Eye (tissue), 1 donor: ENCODE results near the gene C1orf167.

Experiments used
- DNase-seq: peaks from one replicate; pipeline ENCODE4 v3.0.0-alpha.2; 2015

C1orf167 gene, protein sequence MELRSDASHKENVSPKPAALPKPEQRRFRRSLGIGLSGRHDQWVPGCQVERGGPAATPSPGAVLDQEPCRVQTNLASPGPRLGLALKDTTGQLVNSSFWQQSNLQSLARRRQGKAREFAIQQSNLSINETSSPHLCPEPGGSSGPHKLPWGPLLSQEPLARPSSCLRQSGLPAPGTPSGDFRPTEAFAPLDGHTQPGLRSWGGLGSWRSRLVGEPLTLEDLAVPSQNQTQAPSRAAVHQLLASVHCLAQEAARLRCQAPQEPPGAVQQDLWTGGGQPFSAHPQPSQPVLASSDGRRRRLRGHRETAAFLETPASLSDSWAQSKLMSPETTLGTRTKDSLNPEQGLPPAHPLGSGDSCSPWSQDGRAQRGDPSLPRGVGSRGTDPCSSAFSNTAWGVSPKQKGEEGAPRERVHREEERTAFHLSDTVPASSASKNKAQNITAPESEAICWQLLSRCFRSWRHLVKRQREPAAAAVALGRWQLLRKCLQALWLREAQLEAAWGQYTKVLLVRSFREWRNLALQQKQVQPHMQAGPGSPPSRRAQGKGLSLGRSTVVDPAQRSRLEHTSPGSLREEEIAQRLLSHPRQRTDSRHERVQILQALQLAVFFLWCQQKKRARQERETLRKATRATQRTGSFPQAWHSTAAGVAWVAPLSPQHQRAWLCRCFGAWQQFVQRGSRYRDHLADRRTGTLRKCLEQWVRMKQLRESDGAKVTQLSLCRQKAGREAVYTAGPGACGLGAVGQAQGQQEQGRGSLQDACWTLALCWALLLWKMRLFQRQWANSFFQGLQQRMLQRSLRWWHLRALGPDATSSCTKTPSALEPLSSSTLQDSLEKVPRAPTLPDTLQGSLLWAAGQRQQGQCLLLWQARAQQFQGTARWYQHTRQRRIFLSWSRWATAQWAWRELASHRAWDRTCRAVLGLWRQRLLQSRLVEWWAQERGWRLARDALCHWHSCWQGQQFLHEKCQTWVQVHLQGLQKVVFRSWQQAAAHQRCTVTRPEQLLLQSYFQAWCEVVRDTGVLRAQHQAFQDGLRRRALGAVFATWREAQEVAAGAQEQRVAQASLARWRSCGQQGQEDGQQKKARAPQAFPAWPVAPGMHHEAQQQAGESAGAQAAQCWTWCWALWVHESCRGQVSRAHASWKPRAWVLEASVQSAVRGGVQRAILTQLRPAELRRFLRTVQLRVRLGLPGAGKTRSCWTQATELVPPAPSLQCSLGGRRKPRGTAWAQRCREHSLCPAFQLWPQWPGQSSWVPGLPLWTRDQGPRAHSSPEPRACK (N-terminal part only)

DNA sequence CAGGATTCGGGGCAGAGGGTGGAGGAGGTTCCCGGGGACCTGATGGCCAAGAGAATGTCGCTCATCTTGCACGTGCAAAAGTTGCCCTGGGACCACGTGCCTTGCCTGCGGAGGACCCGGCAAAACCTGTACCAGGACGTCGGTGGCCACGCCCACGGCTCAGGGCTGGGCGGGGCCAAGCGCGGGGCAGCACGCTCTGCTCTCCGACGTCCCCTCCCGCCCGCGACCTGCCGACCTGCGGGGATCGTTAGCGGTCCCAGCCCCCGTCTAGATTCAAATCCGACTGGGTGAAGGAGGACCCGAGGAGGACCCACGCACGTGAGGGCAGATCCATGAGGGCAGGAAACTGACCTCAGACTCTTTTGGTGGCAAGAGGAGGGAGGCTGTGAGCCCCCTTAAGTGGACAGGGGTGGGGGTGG is at the start of gene C1orf167:
Gene C1orf167 (plus strand): TSS at position 206 of the 419 bp plus-strand sequence. CDS start 2,208 bp downstream, outside the sequence.
- peak; percentile 32 for DNase-seq

DNA sequence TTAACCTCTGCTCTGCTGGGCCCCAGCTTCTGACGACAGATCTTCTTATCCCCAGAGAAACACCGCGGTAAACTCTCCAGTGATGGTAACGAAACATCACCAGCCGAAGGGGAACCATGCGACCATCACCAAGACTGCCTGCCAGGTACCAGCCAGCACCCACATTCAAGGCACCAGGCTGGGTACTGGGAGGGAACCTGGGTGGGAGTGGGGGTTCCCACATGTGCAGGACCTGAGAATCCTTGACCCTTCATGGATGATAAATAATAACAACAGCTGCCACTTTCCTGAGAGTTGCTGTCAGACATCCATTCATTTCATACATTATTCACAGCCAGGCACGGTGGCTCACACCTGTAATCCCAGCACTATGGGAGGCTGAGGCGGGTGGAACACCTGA is 49.7 kb upstream of the C1orf167 start:
- no peak for DNase-seq

DNA sequence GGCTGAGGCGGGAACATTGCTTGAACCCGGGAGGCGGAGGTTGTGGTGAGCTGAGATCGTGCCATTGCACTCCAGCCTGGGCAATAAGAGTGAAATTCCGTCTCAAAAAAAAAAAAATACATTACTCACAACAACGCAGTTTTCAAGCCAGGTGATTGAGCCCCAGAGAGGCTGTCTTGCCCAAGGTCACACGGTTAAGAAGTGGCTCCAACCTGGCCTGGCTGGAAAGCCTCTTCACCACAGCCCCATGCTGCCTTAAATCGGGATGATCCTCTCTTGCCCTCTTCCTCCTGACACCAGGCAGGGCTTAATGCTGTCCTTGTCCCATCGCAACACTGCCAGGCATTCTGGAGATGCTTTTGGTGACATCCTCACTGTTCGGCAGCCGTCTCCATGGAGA is 48.9 kb upstream of the C1orf167 start:
- DNase-seq: no peak

DNA sequence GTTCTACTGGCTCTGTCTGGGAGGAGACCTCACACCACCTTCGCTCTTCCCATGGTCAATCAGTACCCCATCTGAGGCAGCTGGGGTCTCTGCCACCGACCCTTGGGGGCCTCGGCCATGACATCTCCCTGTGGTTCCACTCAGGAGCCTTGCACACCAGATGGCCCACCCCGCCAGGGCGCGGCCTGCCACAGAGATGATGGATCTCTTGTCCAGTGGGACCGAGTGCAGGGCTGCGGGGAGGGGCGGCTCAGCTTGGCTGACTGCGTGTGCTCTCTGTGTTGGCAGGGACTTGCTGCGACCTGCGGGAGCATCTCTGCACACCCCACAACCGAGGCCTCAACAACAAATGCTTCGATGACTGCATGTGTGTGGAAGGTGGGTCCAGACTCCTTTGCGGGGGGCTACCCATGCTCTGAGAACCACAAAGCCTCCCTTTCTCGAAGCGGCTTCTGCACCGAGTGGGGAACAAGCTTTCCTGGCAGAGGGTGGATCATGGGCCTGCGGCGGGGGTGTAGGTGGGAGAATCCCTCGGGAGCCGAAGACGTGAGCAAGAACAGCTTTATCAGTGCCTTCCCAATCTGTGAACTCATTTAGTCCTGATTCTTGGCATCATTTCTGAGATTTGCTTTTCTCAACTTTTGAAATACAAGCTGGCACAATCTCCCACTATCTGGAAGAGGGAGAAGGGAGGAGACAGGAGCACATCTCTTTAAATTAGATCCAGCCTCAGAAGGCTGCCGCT is 47.0 kb upstream of the C1orf167 start:
- peak; percentile 38 for DNase-seq

DNA sequence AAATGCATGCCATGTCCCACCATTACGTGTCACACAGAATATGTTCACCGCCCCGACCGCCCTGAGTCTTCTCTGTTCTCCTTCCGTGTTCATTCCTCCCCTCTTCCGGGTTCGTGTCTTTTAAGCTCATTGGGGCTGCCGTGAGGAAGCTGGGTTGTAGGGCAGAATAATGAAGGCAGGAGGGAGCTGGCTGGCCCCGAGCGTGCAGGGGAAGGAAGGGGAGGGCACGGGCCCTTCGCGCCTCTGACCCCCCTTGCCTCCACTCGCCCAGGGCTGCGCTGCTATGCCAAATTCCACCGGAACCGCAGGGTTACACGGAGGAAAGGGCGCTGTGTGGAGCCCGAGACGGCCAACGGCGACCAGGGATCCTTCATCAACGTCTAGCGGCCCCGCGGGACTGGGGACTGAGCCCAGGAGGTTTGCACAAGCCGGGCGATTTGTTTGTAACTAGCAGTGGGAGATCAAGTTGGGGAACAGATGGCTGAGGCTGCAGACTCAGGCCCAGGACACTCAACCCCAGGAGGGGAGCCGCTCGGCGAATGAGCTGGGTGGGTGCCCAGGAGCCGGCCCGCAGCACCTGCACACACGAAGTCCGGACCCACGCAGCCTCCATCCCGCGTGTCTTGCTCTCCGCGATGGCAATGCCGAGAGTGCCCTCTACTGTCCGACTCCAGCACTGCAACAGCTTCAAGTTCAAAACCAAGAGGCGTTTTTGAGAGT is 42.5 kb upstream of the C1orf167 start:
- peak; percentile 89 for DNase-seq

DNA sequence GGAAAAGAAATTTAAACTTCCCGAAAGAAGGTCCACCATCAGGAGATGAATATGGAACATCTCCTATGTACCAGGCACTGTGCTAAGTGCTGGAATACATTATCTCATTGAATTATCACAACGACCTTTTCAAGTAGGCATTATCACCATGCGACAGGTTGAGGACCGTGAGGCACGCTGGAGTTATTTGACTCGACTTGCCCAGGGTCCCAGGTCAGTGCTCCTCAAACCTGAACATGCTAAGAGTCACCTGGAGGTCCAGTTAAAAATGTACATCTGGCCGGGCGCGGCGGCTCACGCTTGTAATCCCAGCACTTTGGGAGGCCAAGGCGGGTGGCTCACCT is 42.0 kb upstream of the C1orf167 start:
- DNase-seq: no peak

DNA sequence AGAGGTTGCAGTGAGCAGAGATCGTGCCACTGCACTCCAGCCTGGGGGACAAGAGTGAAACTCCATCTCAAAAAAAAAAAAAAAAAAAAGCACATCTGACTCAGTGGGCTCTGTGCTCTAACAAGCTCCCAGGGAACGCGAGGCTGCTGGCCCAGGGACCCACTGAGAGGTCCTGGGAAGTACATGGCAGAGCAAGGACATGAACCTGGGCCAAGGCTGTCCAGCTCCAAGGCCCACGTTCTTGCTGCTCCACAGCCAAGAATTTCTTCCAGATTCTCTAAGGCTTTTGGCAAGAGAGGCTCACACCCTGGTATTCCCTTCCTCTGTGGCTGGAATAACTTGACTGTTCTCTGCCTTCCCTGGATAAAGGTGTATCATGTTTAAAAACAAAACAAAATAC is 41.5 kb upstream of the C1orf167 start:
- DNase-seq: no peak

DNA sequence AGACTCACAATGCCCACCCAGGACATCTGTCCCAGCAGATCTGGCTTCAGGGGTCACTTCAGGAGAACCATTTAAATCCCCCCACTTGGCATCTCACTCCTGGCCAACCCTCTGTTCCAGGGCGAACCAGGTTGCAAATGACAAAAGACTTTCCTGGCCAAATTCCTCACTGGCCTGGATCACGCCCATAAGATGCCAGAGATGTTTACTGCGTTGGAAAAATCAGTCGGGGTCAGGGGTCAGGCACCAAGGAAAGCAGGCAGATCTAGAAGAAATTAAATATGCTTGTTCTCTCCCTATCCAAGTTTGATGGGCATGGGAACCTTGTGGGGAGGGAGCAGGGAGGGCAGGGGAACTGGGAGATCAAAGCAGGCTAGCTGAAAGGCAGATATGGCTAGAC is 40.7 kb upstream of the C1orf167 start:
- no peak for DNase-seq

DNA sequence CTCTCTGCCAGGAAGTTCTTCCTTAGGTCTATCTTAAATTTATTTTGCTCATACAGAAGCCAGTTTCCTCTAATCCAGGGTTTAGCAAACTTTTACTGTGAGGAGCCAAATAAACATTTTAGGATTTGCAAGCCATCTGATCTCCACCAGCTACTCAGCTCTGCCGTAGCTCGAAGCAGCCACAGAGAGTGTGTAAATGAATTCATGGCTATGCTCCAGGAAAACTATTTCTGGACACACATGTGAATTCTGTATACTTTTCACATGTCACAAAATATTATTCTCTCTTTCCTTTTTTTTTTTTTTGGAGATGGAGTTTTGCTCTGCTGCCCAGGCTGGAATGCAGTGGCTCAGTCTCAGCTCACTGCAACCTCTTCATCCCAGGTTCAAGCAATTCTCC is 39.5 kb upstream of the C1orf167 start:
- no peak for DNase-seq

DNA sequence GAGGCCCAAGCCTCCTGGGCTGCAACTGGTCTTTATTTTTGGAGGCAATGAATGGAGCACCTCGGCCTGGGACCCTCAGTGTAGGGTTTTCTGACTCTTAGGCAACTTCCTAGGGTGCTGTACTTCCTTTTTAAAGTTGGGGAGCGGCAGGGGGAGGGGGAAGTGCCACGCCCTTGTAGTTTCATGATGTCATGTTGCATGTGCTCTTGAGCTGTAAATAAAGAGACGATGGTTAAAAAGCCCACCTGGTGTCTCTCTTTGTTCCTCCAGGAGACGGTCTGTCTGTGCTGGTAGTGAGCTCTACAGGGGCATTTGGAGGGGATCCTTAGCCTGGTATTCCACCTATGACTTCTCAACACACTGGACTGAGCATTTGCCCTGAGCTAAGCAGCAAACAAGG is 36.4 kb upstream of the C1orf167 start:
- DNase-seq: no peak

DNA sequence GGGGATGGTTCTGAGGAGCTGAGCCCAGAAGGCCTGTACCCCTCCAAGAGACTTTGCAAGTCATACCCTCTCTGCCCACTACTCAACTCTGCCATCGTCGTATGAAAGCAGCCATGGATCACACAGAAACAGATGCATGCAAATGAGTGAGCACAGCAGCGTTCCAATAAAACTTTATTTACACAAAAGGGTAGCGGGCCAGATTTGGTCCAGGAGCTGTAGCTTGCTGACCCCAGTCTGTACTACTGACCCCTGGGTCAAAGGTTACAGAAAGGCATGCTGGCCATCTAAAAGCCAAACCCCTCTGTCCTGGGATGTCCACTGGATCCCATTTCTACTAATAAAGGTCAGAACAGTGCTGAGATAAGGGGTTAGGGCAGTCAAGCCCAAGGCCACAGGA is 34.9 kb upstream of the C1orf167 start:
- DNase-seq: no peak

DNA sequence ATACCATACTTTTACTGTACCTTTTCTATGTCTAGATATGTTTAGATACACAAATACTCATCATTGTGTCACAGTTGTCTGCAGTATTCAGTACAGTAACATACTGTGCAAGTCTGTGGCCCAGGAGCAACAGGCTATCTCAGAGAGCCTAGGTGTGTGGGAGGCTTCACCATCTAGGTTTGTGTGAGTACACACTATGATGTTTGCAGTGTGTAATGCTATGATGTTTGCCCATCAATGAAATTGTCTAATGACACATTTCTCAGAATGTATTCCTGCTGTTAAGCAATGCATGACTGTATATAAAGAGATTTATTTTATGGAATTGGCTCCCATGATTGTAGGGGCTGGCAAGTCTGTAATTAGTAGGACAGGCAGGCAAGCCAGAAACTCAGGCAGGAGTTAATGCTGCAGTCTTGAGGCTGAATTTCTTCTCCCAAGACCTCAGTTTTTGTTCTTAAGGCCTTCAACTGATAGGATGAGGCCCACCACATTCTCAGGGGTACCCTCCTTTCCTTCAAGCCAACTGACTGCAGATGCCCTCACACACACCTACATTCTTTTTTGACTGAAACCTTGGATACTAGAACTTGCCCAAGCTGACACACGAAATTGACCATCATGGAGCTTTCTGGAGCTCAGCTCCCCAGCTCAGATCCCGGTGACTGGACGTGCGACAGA is 33.7 kb upstream of the C1orf167 start:
- DNase-seq: no peak

DNA sequence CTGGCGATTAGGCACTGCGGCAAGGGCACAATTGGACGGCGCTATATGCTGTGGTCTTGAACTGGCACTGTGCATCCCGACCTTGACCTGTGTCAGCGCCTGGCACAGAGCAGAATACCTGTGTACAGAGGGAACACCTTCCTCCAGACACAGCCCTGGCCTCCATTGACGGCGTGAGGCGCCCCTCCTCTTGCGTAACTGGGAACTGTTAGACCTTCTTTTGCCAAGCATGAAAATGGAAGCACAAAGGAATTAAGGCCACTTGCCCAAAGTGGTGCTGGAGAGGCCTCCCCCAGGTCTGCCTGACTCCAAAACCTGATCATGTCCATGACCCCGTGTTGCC is 32.9 kb upstream of the C1orf167 start:
- no peak for DNase-seq

DNA sequence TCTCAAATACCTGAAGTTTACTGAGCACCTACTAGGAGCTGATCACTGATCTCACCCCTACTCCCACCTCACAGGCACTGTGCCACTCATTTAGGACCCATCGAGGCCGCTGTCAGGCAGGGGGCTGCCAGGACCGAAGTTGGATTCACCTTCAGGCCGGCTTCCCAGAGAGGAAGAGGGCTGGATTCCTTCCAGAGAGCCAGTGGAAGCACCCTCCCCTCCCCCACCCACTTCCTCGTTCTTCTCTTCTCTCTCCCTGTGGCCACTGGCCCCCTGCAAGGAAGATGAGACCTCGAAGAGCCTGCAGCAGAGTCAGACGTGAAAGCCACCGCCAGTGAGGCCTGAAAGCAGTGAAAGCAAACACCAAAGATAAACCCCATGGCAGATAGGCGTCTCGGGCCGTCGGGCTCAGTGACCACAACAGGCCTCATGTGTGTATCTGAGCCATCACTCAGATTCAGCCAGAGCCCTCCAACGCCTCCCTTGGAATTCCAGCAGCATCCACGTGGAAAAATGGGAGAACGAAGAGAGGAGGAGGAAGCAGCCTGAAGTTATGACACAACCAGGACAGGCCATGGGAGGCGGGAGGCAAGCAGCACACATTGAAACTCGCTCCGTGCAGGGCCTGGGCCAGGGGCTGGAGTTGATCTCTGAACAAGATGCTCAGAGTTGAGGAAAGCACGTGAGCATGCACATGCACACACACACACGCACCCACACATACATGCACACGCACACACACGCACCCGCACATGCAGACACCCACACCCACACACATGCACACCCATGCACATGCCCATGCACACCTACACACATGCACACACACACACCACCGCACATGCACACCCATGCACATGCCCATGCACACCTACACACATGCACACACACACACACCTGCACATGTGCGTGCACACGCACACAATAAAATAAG is 32.2 kb upstream of the C1orf167 start:
- no peak for DNase-seq

DNA sequence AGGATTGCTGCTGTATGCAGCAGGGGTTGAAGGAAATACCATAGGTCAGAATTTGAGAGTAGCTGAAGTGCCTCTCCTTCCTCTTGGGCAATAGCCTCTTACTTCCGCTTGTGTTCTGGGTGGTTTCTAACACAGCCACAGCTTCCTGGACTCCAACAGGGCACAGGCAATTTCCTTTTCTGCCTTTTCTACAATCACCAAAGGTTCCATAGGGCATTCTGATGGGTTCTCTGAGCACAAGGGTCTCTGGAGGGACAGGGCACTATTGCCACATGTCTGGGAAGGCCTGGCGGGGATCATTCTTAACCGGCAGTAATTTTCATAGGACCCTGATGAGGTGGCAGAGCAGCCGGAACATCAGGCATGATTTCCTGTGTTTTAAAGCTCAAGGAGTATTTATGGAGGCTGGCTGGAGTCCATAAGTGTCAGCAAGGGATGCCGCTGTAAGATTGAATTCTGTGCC is 31.5 kb upstream of the C1orf167 start:
- DNase-seq: no peak

DNA sequence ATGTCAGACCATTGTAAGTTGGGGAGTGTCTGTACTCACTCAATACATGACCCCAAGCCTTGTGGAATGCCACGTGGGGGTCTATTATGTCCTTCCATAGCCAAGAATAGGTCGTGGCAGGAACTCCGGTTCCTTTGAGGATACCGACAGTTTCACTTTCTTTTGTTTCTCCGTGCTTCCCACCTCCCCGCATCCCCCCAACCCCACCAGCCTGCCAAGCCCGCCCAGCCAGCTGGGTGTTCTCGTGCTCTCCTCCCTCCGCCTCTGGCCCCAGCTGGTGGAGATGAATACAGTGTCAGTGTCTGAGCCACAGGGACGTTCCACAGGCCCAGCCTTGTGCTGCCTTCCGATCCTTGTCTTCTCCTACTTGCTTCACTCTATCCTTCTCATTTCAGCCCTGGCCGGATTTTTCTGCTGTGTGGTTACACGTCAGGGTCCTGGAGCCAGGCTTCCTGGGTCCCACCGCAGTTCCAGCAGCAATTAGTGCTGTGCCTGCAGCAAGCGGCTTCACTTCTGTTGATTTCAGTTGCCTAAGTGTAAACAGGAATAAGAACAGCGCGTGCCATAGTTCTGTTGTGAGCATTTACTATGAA is 30.2 kb upstream of the C1orf167 start:
- DNase-seq: peak; percentile 85

DNA sequence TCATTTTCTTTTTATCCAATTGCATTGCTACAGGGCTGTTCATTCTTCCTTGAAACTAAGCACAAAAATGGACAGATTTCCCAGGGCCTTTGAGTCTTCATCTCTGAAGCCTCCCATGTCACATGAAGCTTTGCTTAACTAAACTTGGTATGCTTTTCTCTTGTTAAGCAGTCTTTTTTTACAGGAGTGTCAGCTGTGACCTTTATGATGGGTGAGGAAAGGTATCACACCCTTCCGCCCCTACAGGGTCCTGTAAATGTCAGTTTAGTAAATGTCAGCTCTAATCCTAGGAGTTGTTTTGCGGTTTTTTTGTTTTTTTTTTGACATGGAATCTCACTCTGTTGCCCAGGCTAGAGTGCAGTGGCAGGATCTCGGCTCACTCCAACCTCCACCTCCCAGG is 28.7 kb upstream of the C1orf167 start:
- no peak for DNase-seq

DNA sequence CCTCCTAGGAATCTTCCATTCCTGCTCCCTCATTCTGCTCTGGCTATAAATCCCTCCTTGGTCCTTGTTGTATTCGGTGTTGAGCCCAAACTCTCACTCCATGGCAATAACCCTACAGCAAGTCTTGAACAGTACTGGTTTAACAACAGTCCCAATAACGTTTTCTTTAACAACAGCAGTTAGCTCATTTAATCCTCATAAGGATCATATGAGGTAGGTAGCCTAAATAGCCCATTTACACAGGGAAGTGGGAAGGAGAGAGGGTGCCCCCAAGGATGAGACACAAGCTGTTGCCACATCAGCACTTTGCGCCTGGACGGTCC is 26.5 kb upstream of the C1orf167 start:
- DNase-seq: no peak

DNA sequence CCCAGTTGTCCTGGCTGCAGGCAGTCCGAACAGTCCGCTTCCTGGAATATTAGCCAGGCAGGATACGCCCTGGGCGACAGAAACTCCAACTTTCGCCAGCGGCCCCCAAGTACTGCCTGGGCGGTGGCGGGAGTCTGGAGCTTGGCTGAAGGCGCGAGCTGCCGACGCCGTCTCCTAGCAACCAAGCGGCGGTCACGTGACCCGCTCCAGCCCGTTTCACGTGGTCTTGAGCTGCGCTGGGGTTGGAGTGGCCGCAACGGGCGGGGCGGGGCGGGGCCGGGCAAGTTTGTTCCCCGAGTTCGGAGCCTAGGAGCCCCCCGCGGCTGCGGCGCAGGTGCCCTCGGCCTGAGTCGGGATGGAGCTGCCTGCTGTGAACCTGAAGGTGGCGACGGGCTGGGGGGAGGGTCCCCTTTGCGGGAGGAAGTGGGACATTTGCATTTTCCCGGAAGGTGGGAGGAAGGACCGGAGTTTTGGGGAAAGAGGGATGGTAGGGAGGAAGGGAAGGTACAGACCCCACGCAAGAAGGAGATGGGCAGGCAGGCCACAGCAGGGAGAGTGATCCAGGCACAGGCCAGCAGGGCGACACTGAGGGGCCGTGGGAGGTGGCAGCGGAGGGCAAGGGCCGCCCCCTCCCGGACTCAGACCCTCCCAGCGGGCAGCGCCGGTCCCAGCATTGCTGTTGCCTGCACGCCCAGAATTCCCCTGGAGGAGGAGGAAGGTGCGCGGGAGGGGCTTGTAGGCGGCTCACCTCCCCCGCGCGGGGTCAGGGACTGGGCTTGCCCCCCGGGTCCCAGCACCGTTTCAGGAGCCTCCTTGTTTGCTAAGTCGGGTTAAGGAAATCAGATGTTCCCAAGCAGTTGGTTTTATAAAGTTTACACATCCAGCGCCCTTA is 25.9 kb upstream of the C1orf167 start, which contains the start of gene AGTRAP:
Gene AGTRAP (plus strand): TSS at position 283 of the 892 bp plus-strand sequence. CDS start 73 bp downstream, at position 356.
- peak; percentile 95 for DNase-seq
